MCF 10A (cell line): Measurements from ENCODE around the gene OR10A4. TPM values are rescaled to one million over a fixed set of nuclear protein-coding genes. Genes with fewer than 3 reads are reported as not detected.

Experiments used
- BruUV-seq: library from RNA; stranded (reverse); fragments of 400-500 nt; replicated peaks from 2 replicates; lab custom pipeline; 2021; lab: Mats Ljungman, UMichigan
- CTCF ChIA-PET: fragments of 300-600 bp; sonication (Branson Sonifier 250); formaldehyde crosslinking; extraction: SDS; loops from one replicate; lab custom pipeline; 2021; ENCODE audit warnings: antibody characterized with exemption, inconsistent platforms; lab: Yijun Ruan, JAX
- POLR2A ChIA-PET: fragments of 300-600, 350-650 bp; sonication (Branson Sonifier 250); formaldehyde crosslinking; extraction: SDS; loops from one replicate; lab custom pipeline; 2020; ENCODE audit warnings: antibody characterized with exemption, inconsistent platforms; lab: Yijun Ruan, JAX
- DNase-seq: peaks from one replicate; pipeline ENCODE4 v3.0.0-alpha.2; 2018; ENCODE audit not compliant: unreplicated experiment
- H3K27ac Mint-ChIP-seq: one replicate; pipeline ENCODE4 v1.8.0; 2022; ENCODE audit warnings: mild to moderate bottlenecking, low read depth, mixed read lengths; ENCODE audit not compliant: unreplicated experiment
- H3K27me3 Mint-ChIP-seq: one replicate; pipeline ENCODE4 v1.8.0; 2022; ENCODE audit warnings: mixed read lengths; ENCODE audit not compliant: insufficient read depth, unreplicated experiment
- H3K36me3 Mint-ChIP-seq: one replicate; pipeline ENCODE4 v1.8.0; 2022; ENCODE audit warnings: mild to moderate bottlenecking, moderate library complexity, mixed read lengths; ENCODE audit not compliant: insufficient read depth, unreplicated experiment
- H3K4me1 Mint-ChIP-seq: one replicate; pipeline ENCODE4 v1.8.0; 2022; ENCODE audit warnings: mixed read lengths; ENCODE audit not compliant: insufficient read depth, unreplicated experiment
- H3K4me3 Mint-ChIP-seq: one replicate; pipeline ENCODE4 v1.8.0; 2022; ENCODE audit warnings: mild to moderate bottlenecking, moderate library complexity, mixed read lengths; ENCODE audit not compliant: unreplicated experiment
- H3K9me3 Mint-ChIP-seq: one replicate; pipeline ENCODE4 v1.8.0; 2022; ENCODE audit warnings: mixed read lengths; ENCODE audit not compliant: unreplicated experiment
- CTCF ChIP-seq: fragments of 200-600 bp; IDR thresholded peaks from one replicate; pipeline ENCODE4 v1.8.0; 2022; ENCODE audit warnings: antibody characterized with exemption, mild to moderate bottlenecking; ENCODE audit not compliant: unreplicated experiment
- intact Hi-C: fragments of 100-400 bp; cut with micrococcal nuclease; formaldehyde crosslinking; loops from 2 replicates; pipeline ENCODE4 v1.14.1; 2022
- total RNA-seq: library from RNA; stranded (reverse); gene quantifications from 2 replicates; pipeline ENCODE4 v1.2.3, GENCODE V29; 2022

OR10A4 gene
- total RNA-seq, 1 experiment from 2014 or later, result not detected

- no peaks in the 10 kb centered on the region for H3K27me3 Mint-ChIP-seq
- TF ChIP-seq CTCF, result no peak
- peak overlapping the region; percentile 59 for H3K27ac Mint-ChIP-seq
- H3K4me1 Mint-ChIP-seq, result peaks cover 21% of the 10 kb centered on the region
- no peaks in the 10 kb centered on the region for H3K36me3 Mint-ChIP-seq
- POLR2A ChIA-PET, result interaction anchor here (0.7 to 3.0 kb wide), 9 partner anchors 10 to 323 kb away, joined by 3 to 16 read pairs (median 5); partner anchors contain the start of genes NLRP14, RRP8 and ZNF214
- H3K9me3 Mint-ChIP-seq, result no peaks in the 10 kb centered on the region
- CTCF ChIA-PET, result interaction anchor here (4.7 kb wide), 1 partner anchor 113 kb away, joined by 34 read pairs; no protein-coding TSS in a partner anchor
- intact Hi-C loops, result loop anchor here (1.0 kb wide), 2 partner anchors 95 to 113 kb away; partner anchors contain the start of genes NLRP14 and ZNF214
- TSS peak; percentile 72 for BruUV-seq
- H3K4me3 Mint-ChIP-seq, result peak overlapping the region; percentile 98
- peak; percentile 29 for DNase-seq
Measured at GRCh38 chr11:6925636-6926207, 49.3 kb downstream of the OR10A4 start.

- CTCF ChIA-PET, result interaction anchor here (0.5 to 4.7 kb wide), 5 partner anchors 65 to 397 kb away, joined by 3 to 34 read pairs (median 3); no protein-coding TSS in a partner anchor
- Mint-ChIP-seq H3K9me3 (no peaks in the 10 kb centered on the region), H3K27ac (peak within 1 kb of the TSS; percentile 59), H3K27me3 (no peaks in the 10 kb centered on the region), H3K4me1 (peaks cover 21% of the 10 kb centered on the region), H3K36me3 (no peaks in the 10 kb centered on the region), H3K4me3 (peak within 1 kb of the TSS; percentile 98)
- TSS peak; percentile 36 for BruUV-seq
- intact Hi-C loops, result loop anchor here (1.0 kb wide), 2 partner anchors 94 to 114 kb away; partner anchors contain the start of genes NLRP14 and ZNF214
- peak; percentile 90 for DNase-seq
- no peak for TF ChIP-seq CTCF
- POLR2A ChIA-PET, result interaction anchor here (0.7 to 3.0 kb wide), 12 partner anchors 9 to 674 kb away, joined by 3 to 16 read pairs (median 4); partner anchors contain the start of genes NLRP14, RRP8 and ZNF214
Measured at GRCh38 chr11:6926208-6927029, 50.0 kb downstream of the OR10A4 start, which contains the start of gene ZNF215. Gene ZNF215 (plus strand): TSS chr11:6926426. CDS start chr11:6932273, 5,847 bp downstream.

DNA sequence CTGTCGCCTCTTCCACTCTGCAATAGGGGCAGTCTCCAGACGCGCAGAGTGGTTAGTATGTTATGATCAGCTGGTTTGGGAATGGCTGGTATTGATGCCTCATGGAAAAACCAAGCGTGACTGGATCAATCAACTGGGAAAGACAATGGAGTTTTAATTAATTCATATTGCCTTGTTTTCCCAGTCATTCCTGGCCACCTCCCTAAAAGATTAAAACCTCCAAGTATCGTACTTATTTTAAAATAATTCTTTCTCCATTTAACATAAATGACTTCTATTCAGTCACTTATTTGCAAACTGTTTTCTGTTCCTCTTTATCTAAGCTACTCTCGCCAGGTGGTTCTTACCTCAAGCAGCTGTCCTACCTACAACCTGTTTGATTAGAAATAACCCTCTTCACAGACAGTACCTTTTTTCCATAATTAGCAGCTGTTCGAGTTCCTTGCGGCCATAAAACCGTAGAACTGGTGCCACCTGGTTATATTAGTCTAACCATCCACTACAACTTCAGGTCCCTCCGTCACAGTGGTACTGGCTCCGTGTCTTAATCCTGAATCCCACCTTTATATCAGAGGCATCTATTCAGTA is 50.7 kb downstream of the OR10A4 start:
- intact Hi-C loops, result no loop called here
- ChIA-PET CTCF (interaction anchor here (0.5 to 4.7 kb wide), 5 partner anchors 65 to 398 kb away, joined by 3 to 34 read pairs (median 3); no protein-coding TSS in a partner anchor), POLR2A (interaction anchor here (0.7 to 3.0 kb wide), 7 partner anchors 11 to 673 kb away, joined by 3 to 16 read pairs (median 6); partner anchors contain the start of genes NLRP14 and ZNF214)
- Mint-ChIP-seq H3K27me3 (no peaks in the 10 kb centered on the region), H3K9me3 (no peaks in the 10 kb centered on the region), H3K4me3 (peak overlapping the region; percentile 98), H3K27ac (peak overlapping the region; percentile 59), H3K4me1 (peaks cover 21% of the 10 kb centered on the region), H3K36me3 (peaks cover under 1% of the 10 kb centered on the region)
- no peak for TF ChIP-seq CTCF
- peak; percentile 17 for DNase-seq
- no TSS peak for BruUV-seq

Other genes with a start within 250 kb of the OR10A4 start
- 0.19 and 0.27 TPM in 2 replicates for gene DCHS1, start 220.8 kb upstream of the OR10A4 start, total RNA-seq
- 78.0 and 88.4 TPM in 2 replicates for gene MRPL17, start 193.3 kb upstream of the OR10A4 start, total RNA-seq
- gene OR2AG2, start 104.6 kb upstream of the OR10A4 start, total RNA-seq, result 0.37 and 0.39 TPM in 2 replicates
- gene OR2AG1, start 93.6 kb upstream of the OR10A4 start, total RNA-seq, result not detected in 2 replicates
- gene OR6A2, start 76.9 kb upstream of the OR10A4 start, total RNA-seq, result 0.17 and 0.28 TPM in 2 replicates
- gene OR10A5, start 30.9 kb upstream of the OR10A4 start, total RNA-seq, result not detected in 2 replicates
- not detected in 2 replicates for gene OR10A2, start 13.6 kb upstream of the OR10A4 start, total RNA-seq
- gene OR2D2, start 15.9 kb downstream of the OR10A4 start, total RNA-seq, result 0.37 and 0.56 TPM in 2 replicates
- not detected in 2 replicates for gene OR2D3, start 44.4 kb downstream of the OR10A4 start, total RNA-seq
- 9.2 and 11.1 TPM in 2 replicates for gene ZNF215, start 49.8 kb downstream of the OR10A4 start, total RNA-seq
- gene ZNF214, start 143.7 kb downstream of the OR10A4 start, total RNA-seq, result 3.1 and 4.2 TPM in 2 replicates
- not detected in 2 replicates for gene NLRP14, start 143.9 kb downstream of the OR10A4 start, total RNA-seq
- not detected in 2 replicates for gene RBMXL2, start 212.4 kb downstream of the OR10A4 start, total RNA-seq